Ureter (tissue), 1 donor: ENCODE results near the gene DSCAML1. TPM values are rescaled to one million over a fixed set of nuclear protein-coding genes. Genes with fewer than 3 reads are reported as not detected.

Experiments
- DNase-seq: peaks from one replicate; pipeline ENCODE4 v3.0.0-alpha.2; 2020; ENCODE audit warnings: low spot score
- total RNA-seq: library from RNA; stranded (reverse); gene quantifications from one replicate; pipeline ENCODE4 v1.2.4, GENCODE V29; 2023
- donor health status: DM: yes; HTN: yes; CAD: no.

Gene DSCAML1
- total RNA-seq, 1 donor from 2014 or later, result 0.81 TPM

- DNase-seq, result no peak
Measured at GRCh38 chr11:117668321-117668751, 128.7 kb downstream of the DSCAML1 start.

- no peak for DNase-seq
Measured at GRCh38 chr11:117664897-117665296, 132.1 kb downstream of the DSCAML1 start.

GRCh38 chr11:117663821-117664220 is 133.2 kb downstream of the DSCAML1 start:
- no peak for DNase-seq

GRCh38 chr11:117663414-117663813 is 133.6 kb downstream of the DSCAML1 start:
- no peak for DNase-seq

GRCh38 chr11:117662671-117663269 is 134.2 kb downstream of the DSCAML1 start:
- no peak for DNase-seq

GRCh38 chr11:117662255-117662654 is 134.8 kb downstream of the DSCAML1 start:
- no peak for DNase-seq

GRCh38 chr11:117658809-117659208 is 138.2 kb downstream of the DSCAML1 start:
- no peak for DNase-seq

- DNase-seq, result no peak
Measured at GRCh38 chr11:117657794-117658193, 139.2 kb downstream of the DSCAML1 start.

- DNase-seq, result no peak
Measured at GRCh38 chr11:117654281-117655255, 142.4 kb downstream of the DSCAML1 start.

- DNase-seq, result no peak
Measured at GRCh38 chr11:117652521-117652920, 144.5 kb downstream of the DSCAML1 start.

- peak; percentile 55 for DNase-seq
Measured at GRCh38 chr11:117649296-117650055, 147.5 kb downstream of the DSCAML1 start.

- no peak for DNase-seq
Measured at GRCh38 chr11:117647872-117648271, 149.1 kb downstream of the DSCAML1 start.

GRCh38 chr11:117647207-117647606 is 149.8 kb downstream of the DSCAML1 start:
- no peak for DNase-seq

- no peak for DNase-seq
Measured at GRCh38 chr11:117646411-117646810, 150.6 kb downstream of the DSCAML1 start.

GRCh38 chr11:117644403-117645155 is 152.4 kb downstream of the DSCAML1 start:
- DNase-seq, result no peak

- no peak for DNase-seq
Measured at GRCh38 chr11:117643606-117644300, 153.3 kb downstream of the DSCAML1 start.

GRCh38 chr11:117642835-117643234 is 154.2 kb downstream of the DSCAML1 start:
- no peak for DNase-seq

GRCh38 chr11:117642396-117642795 is 154.6 kb downstream of the DSCAML1 start:
- DNase-seq, result no peak

GRCh38 chr11:117641008-117641915 is 155.8 kb downstream of the DSCAML1 start:
- DNase-seq, result no peak

GRCh38 chr11:117640041-117640440 is 157.0 kb downstream of the DSCAML1 start:
- DNase-seq, result no peak
